HepG2 (cell line): Measurements from ENCODE around the gene SLBP. TPM values are rescaled to one million over a fixed set of nuclear protein-coding genes. Genes with fewer than 3 reads are reported as not detected.

Experiments
- ATRX ChIP-seq: sonication (generic); formaldehyde crosslinking; IDR thresholded peaks from 2 replicates; pipeline ENCODE4 v1.4.0; 2020; ENCODE audit warnings: missing genetic modification reagents, borderline replicate concordance
- HNF1A ChIP-seq, 2 experiments: sonication (generic) in 1 of 2; formaldehyde crosslinking in 1 of 2; IDR thresholded peaks; 2 replicates each; pipeline versions ENCODE4 v1.4.0 to v1.6.1; 2016 to 2020; ENCODE audit warnings: borderline replicate concordance in 1 of 2, low read depth in 1 of 2, mild to moderate bottlenecking in 1 of 2, missing genetic modification reagents in 1 of 2
- KAT2B ChIP-seq: fragments of 150-350 bp; IDR thresholded peaks from 2 replicates; pipeline ENCODE4 v1.6.1; 2014; ENCODE audit warnings: low read depth, low read length, borderline replicate concordance
- PAXIP1 ChIP-seq: sonication (generic); formaldehyde crosslinking; conservative IDR thresholded peaks from 2 replicates; pipeline ENCODE4 v1.4.0; 2020; ENCODE audit warnings: mild to moderate bottlenecking, missing genetic modification reagents, moderate library complexity
- THAP9 ChIP-seq: sonication (generic); formaldehyde crosslinking; IDR thresholded peaks from 2 replicates; pipeline ENCODE4; 2020; ENCODE audit warnings: missing genetic modification reagents, mild to moderate bottlenecking, borderline replicate concordance
- XRCC5 ChIP-seq: fragments of 200-400 bp; formaldehyde crosslinking; optimal IDR thresholded peaks from 2 replicates; pipeline ENCODE3; 2017; ENCODE audit warnings: mild to moderate bottlenecking, low read length
- ZNF331 ChIP-seq: sonication (generic); formaldehyde crosslinking; IDR thresholded peaks from 2 replicates; pipeline ENCODE4 v1.4.0; 2020; ENCODE audit warnings: missing genetic modification reagents
- ZNF367 ChIP-seq: sonication (generic); formaldehyde crosslinking; IDR thresholded peaks from 2 replicates; pipeline ENCODE4 v1.4.0; 2020; ENCODE audit warnings: missing genetic modification reagents, borderline replicate concordance
- ZNF451 ChIP-seq: sonication (generic); formaldehyde crosslinking; IDR thresholded peaks from 2 replicates; pipeline ENCODE4 v1.5.0; 2020; ENCODE audit warnings: mild to moderate bottlenecking, missing genetic modification reagents
- ZNF556 ChIP-seq: sonication (generic); formaldehyde crosslinking; IDR thresholded peaks from 2 replicates; pipeline ENCODE4 v1.4.0; 2020; ENCODE audit warnings: mild to moderate bottlenecking, missing genetic modification reagents, borderline replicate concordance
- ZNF572 ChIP-seq: sonication (generic); formaldehyde crosslinking; IDR thresholded peaks from 2 replicates; pipeline ENCODE4 v1.5.1; 2020; ENCODE audit warnings: mild to moderate bottlenecking, missing genetic modification reagents
- ZNF782 ChIP-seq: sonication (generic); formaldehyde crosslinking; IDR thresholded peaks from 2 replicates; pipeline ENCODE4 v1.4.0; 2020; ENCODE audit warnings: missing genetic modification reagents, mild to moderate bottlenecking, borderline replicate concordance
- polyA plus RNA-seq, 8 experiments: library from polyadenylated mRNA; depleted of rRNA in 3 of 8; stranded (reverse) in 7 of 8; unstranded in 1 of 8; fragments of >200 nt; fragmentation: Illumina TruSeq in 4 of 8; extraction: Trizol in 4 of 8; gene quantifications; 2 replicates each; pipeline versions ENCODE4 v1.2.1 to v1.2.3, GENCODE V29; 2011 to 2016; ENCODE audit warnings: low read depth in 4 of 8, missing spikeins in 1 of 8, mixed read lengths in 1 of 8; ENCODE audit not compliant: insufficient read depth in 1 of 8
- total RNA-seq, 5 experiments: library from RNA; depleted of rRNA; stranded (reverse); fragments of >200 nt; fragmentation: Illumina TruSeq; extraction: Trizol; gene quantifications; 2 replicates each; pipeline ENCODE4 v1.2.3, GENCODE V29; 2016; ENCODE audit warnings: low read depth in 1 of 5
- TF ChIP-seq, protein P1 (sequence below): IDR thresholded peaks from 2 replicates; pipeline ENCODE4 v1.6.1; 2016; ENCODE audit warnings: low read depth, borderline replicate concordance
- TF ChIP-seq, protein P2 (sequence below): sonication (generic); formaldehyde crosslinking; IDR thresholded peaks from 2 replicates; pipeline ENCODE4 v1.4.0; 2020; ENCODE audit warnings: missing genetic modification reagents, borderline replicate concordance

SLBP gene
- total and polyA plus RNA-seq, 2 of the 13 experiments (the other 11 are each of a cell fraction or from before 2014, with no cell fraction given): 43.9 to 104 TPM

DNA sequence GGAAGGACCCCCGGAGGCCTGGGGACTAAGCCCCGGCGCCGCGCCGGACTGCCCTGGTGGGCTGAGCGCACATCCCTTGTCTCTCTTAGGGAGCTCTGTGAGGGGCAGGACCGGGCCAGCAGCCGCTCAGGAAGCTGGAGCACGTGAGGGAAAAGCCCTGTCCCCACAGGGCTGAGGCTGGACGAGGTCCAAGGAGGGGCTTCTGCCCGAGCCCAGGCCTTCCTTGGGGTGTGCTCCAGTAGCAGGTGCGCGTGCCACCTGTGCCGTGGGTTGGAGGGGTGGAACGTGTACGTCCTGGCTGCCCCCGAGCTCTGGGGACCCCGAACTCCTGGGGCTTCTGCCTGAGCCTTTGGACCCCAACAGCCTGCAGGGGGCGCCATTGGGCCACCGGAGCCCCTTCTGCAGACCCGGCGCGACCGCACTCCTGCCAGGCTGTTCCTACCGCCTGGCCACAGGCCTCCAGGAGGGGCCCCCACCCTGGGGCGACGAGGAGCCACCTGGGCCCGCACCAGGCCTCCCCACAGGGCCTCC lies 36.4 kb upstream of the SLBP start (continued):
- TF ChIP-seq HNF1A (IDR thresholded peaks at IDR 0.05; ENCODE audit: low read depth) (no peak), HNF1A (CRISPR knock-in tag; IDR thresholded peaks at IDR 0.05; ENCODE audit: borderline replicate concordance) (0 out of 2 replicates have a peak, but pooled peaks have one; percentile 30), ZNF556 (CRISPR knock-in tag) (no peak), KAT2B (no peak), ZNF572 (CRISPR knock-in tag) (0 out of 2 replicates have a peak, but pooled peaks have one; percentile 8), ZNF367 (no peak), ZNF782 (no peak), ATRX (no peak), XRCC5 (no peak), THAP9 (no peak), ZNF331 (CRISPR knock-in tag) (peak; percentile 19; the same call in 1 of the 2 replicates), ZNF451 (CRISPR knock-in tag) (no peak), PAXIP1 (CRISPR knock-in tag) (0 out of 2 replicates have a peak, but pooled peaks have one; percentile 18)
- TF ChIP-seq, protein P1, sequence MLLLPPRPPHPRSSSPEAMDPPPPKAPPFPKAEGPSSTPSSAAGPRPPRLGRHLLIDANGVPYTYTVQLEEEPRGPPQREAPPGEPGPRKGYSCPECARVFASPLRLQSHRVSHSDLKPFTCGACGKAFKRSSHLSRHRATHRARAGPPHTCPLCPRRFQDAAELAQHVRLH (CRISPR knock-in tag): 0 out of 2 replicates have a peak, but pooled peaks have one; percentile 41
- TF ChIP-seq, protein P2, sequence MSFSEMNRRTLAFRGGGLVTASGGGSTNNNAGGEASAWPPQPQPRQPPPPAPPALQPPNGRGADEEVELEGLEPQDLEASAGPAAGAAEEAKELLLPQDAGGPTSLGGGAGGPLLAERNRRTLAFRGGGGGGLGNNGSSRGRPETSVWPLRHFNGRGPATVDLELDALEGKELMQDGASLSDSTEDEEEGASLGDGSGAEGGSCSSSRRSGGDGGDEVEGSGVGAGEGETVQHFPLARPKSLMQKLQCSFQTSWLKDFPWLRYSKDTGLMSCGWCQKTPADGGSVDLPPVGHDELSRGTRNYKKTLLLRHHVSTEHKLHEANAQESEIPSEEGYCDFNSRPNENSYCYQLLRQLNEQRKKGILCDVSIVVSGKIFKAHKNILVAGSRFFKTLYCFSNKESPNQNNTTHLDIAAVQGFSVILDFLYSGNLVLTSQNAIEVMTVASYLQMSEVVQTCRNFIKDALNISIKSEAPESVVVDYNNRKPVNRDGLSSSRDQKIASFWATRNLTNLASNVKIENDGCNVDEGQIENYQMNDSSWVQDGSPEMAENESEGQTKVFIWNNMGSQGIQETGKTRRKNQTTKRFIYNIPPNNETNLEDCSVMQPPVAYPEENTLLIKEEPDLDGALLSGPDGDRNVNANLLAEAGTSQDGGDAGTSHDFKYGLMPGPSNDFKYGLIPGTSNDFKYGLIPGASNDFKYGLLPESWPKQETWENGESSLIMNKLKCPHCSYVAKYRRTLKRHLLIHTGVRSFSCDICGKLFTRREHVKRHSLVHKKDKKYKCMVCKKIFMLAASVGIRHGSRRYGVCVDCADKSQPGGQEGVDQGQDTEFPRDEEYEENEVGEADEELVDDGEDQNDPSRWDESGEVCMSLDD (CRISPR knock-in tag): no peak
